Hematopoietic multipotent progenitor cell treated with erythropoietin and hydrocortisone succinate and interleukin-3 and kit ligand, for 8 days (in vitro differentiated cells): ENCODE results near the gene PIGL.
"Not testable (repeated sequence)": the region's sequence is repeated elsewhere in the genome, so short reads cannot be mapped to it uniquely, and the experiment has no call there.

Experiments used
- DNase-seq: peaks from one replicate; pipeline ENCODE4 v3.0.0-alpha.2; 2015

PIGL gene

DNA sequence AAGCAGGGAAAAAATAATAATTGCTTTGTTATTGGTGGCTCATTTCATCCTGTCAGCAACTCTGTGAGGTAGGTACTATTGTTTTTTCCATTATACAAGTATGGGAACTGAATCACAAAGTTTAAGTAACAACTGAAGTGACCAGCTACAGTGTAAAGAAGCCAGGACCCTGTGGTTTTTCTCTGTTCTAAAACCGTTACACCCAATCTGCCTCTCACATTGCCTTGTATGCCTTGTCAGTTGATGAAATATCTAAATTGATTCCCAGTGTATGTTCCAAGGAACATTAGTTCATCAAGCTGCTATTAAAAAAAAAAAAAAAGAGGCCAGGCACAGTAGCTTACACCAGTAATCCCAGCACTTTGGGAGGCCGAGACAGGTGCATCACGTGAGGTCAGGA, 5.4 kb downstream of the PIGL start:
- DNase-seq: no peak

DNA sequence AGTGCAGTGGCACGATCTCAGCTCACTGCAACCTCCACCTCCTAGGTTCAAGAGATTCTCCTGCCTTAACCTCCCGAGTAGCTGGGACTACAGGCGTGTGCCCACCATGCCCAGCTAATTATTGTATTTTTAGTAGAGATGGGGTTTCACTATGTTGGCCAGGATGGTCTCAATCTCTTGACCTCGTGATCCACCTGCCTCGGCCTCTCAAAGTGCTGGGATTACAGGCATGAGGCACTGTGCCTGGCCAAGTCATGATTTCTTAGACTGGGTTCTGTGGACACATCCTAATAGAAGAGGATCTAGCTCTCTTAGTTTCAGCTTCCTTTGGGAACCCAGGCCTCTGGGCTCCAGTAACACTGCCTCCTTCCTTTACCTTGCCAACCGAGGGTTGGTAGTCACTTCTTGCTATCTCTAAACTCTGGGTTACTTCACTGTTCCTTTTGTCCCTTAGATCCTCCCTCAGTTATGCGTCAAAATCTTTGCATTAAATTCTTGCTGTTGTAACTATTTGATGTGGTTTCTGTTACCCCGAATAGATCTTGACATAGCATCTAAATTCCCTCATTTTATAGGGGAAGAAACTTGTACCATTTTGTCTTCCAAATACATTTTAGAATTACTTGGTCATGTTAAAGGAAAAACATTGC, 13.0 kb downstream of the PIGL start:
- not testable (repeated sequence) for DNase-seq

DNA sequence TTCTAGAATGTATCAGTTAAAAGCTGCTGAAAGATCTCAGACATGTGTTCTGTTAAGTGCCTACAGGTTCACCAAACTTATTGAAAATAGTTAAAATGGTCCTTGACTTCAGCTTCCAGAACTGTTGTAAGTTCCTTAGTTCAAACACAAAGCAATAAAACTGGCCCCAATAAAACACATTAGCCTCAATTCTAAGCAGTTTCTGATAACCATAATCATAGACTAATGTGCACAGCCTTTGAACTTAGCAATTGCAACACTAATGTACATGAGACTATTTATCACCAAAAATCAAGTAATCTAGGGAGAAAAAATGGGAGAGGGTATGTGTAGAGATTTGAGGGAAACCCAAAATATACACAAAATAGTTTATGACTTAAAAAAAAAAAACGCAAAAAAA, 15.4 kb downstream of the PIGL start:
- DNase-seq: no peak

DNA sequence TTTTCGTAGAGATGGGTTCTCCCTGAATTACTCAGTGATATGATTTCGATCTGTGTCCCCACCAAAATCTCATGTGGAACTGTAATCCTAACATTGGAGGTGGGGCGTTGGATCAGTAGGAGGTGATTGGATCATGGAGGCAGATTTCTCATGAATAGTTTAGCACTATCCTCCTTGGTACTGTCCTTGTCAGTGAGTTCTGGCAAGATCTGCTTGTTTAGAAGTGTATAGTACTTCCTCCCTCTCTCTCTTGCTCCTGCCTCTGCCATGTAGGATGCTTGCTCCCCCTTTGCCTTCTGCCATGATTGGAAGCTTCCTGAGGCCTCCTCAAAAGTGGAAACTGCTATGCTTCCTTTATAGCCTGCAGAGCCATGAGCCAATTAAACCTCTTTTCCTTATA, 22.9 kb downstream of the PIGL start:
- DNase-seq: no peak

DNA sequence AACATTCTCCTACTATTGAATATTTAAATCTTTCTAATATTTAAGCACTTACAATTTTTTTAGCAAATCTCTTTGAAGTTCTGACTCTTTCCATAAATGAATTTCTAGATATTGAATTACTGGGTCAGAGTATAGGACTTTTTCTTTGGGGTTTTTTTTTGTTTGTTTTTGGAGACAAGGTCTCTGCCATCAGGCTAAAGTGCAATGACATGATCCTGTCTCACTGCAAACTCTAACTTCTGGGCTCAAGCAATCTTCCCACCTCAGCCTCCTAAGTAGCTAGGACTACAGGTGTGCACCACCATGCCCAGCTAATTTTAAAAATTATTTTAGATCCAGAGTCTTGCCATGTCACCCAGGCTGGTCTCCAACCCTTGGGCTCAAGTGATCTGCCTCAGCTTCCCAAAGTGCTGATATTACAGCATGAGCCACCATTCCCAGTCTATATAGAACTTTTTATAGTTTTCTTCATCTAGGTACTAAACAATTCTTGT, 24.9 kb downstream of the PIGL start:
- no peak for DNase-seq

DNA sequence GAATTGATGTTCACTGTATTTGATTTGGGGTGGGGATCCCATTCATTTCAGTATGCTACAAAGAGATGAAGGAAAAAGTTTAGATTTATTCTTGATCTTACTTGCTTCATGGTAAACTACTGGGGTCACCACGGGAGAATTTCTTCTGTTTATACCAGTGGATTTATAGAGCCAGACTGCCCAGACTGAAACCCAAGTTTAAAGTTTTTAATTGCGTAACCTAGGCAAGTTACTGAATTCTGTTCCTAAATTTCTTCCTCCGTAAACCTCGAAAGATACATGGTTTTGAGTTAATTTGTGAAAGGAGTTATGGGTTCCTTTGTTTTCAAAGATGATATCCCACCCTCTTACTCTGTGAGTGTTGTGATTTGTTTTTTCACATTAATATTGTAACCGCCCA, 26.4 kb downstream of the PIGL start:
- DNase-seq: no peak

DNA sequence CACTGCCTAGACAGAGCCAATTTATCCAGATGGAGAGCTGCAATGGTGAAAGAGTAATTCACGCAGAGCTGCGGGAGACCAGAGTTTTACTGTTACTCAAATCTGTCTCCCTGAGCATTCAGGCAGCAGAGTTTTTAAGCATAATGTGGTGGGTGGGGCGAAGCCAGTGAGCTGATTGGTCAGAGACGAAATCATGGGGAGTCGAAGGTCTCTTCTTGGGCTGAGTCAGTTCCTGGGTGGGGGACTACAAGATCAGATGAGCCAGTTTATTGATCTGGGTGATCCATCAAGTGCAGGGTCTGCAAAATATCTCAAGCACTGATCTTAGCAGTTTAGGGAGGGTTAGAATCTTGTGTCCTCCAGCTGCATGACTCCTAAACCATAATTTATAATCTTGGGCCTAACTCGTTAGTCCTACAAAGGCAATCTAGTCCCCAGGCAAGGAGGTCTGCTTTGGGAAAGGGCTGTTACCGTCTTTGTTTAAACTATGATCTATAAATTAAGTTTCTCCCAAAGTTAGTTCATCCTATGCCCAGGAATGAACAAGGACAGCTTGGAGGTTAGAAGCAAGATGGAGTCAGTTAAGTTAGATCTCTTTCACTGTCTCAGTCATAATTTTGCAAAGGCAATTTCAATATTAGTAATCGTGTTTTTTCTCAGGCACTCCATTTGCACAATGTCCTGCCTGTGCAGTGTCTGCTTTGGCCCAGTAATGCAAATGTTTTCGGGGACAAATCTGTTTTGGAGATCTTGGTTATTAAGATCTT, 27.0 kb downstream of the PIGL start:
- no peak for DNase-seq

DNA sequence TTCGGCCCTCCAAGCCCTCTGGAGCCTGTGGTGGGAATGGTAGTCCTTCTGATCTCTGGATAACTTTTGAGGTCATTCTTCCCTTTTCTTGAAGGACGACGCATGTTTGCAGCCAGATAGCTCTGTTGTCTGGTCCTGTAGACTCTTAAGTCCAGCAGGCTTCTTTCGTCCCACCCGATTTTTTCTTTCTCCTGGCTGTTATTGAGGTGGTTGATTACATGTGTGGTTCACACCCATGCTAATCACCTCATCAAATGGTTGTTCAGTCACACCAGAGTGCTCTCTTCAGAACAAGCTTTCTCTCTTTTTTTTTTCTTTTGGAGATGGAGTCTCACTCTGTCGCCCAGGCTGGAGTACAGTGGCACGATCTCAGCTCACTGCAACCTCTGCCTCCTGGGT, 30.6 kb downstream of the PIGL start:
- DNase-seq: no peak

DNA sequence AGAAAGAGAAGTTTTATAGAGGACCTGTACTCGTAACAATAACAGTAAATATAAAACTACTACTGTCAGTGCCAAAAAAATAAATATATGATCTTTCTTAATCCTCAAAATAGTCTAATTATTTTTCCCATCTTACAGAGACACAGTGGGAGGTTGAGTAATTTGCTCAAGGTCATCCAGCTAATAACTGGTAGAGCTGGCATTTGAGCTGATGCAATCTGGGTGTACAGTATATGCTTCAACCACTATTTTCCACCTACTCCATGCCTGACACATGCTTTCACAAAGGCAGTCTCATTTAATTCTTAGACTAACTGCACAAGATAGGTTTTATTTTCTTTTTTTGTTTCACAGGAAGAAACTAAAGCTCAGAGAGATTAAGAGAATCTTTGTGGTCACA, 33.6 kb downstream of the PIGL start:
- DNase-seq: no peak

DNA sequence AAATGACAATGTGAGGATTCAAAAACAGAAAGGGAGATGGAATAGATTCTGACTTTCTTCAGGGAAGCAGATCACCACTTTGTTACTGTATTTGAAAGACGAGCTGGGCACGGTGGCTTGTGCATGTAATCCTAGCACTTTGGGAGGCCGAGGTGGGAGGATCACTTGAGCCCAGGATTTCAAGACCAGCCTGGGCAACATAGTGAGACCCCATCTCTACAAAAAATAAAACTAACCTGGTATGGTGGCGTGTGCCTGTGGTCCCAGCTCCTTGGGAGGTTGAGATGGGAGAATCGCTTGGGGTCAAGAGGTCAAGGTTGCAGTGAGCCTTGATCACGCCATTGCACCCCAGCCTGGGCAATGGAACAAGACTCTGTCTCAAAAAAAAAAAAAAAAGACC, 34.0 kb downstream of the PIGL start:
- no peak for DNase-seq

DNA sequence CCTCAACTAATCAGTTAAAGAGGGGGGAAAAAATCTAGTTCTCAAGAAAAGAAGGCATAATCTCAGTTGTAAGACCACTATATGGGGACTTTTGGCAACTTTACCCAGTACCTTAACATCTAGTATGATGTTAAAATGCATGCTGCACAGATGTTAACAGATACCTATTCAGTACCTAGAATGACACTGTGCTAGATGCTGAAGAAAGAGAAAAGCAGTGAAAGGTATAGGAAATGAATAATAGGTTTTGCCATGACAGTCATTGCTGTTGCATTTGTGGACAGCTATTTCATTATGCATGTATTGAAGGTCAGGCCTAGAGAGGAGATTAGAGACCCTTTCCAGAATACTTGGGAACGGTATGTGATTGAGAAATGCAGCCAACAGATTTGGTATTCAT, 34.5 kb downstream of the PIGL start:
- DNase-seq: no peak

DNA sequence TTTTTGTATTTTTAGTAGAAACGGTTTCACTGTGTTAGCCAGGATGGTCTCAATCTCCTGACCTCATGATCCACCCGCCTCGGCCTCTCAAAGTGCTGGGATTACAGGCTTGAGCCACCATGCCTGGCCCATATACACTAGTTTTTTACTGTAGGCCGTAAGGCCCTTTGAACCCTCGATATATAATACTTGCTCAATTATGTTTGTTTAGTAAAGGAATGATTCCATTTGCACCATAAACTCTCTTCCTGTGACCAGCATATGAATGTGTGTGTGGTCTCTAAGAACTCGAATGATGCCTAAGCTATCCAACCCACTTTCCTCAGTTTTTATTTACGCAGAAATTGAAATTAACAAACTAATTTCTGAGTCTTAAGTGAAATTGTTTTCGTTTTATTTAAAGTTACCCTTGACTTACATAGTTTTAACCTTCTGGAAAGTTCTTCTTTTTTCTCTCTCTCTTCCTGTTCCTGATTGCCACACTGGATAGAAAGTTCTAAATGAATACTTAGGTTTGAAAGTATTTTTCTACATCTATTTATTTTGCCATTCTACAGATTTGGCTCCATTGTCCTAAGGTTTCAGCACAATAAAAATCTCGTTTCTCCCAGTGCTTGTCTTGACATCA, 37.9 kb downstream of the PIGL start:
- no peak for DNase-seq

DNA sequence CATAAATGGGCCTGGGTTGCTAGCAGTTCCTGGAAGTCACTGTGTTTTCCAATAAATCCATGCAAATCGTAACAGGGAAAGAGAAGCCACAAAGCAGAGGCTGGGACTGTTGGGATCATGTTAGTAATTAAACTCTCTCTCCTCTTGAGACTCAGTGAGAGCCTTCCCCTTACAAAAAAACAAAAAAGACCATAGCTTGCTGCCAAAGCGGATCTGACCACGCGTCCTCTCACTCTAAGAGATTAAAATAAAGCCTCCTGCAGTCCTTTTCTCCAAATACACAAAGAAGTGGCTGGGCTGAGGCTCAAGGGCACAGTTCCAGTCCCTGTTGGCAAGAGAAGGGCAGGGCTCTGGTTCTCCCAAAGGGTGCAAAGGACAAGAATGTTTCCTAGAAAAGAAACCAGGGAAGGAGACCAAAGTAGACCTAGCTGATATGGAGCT, 38.5 kb downstream of the PIGL start:
- no peak for DNase-seq

DNA sequence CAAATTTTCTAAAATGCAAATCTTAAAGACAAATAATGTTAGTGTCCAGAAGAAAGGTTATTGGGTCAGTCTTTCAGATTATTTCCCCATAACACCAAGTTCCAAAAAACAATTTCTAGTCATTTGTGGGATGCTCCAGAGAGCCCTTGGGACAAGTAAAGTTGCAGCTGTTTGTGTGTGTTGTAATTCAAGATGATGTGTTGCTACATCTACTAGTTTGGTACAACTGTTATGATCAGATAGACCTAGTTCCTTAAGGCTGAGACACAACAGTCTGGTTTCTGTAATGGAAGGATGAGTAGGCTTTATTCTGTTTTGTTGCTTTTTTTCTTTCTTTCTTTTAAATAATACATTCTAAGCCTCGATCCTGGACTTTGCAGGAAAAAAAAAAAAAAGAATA, 41.9 kb downstream of the PIGL start:
- DNase-seq: no peak

DNA sequence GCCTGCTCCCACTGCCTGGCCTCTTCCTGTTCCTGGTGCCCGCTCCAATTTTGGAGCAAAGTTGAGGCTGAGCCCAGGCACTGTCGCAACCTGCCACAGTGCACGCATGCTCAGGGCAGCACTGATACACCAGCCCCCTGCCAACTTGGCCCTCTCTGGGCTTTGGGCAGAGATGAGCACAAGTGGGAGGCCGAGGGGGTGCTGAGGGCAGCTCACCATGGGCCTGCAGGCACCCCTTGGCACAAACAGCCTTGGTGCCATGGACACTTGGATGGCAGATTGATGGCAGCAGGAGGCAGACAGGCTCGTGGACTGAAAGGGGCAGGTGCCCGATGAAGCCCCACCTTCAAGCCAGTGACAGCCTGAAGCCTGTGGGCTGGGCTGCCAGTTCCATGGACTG, 42.9 kb downstream of the PIGL start:
- DNase-seq: no peak

DNA sequence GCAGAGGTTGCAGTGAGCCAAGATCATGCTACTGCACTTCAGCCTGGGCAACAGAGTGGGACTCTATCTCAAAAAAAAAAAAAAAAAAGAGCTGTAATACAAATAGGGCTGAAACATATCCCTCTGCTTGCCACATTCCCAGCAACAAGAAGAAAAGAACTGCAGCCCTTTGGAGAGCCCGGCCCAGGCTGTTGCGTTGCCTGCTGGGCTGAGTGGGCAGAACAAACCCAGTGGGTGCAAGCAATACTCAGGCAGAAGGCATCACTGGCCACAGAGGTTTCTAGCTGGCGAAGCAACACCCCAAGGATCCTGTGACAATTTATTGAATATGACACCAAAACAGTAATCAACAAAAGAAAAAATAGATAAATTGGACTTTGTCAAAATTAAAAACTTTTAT, 44.0 kb downstream of the PIGL start:
- no peak for DNase-seq

DNA sequence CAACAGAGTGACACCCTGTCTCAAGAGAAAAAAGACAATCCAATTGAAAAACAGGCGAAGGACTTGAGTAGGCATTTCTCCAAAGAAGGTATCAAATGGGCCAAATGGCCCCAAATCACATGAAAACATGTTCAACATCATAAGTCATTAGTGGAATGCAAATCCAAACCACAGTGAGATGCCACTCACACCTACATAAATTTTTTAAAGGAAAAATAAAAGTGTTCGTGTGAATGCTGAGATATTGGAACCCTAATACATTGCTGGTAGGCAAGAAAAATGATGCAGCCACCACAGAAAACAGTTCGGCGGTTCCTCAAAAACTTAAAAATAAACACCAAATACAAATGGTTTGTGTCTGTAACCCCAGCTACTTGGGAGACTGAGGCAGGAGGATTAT, 45.2 kb downstream of the PIGL start:
- DNase-seq: no peak

DNA sequence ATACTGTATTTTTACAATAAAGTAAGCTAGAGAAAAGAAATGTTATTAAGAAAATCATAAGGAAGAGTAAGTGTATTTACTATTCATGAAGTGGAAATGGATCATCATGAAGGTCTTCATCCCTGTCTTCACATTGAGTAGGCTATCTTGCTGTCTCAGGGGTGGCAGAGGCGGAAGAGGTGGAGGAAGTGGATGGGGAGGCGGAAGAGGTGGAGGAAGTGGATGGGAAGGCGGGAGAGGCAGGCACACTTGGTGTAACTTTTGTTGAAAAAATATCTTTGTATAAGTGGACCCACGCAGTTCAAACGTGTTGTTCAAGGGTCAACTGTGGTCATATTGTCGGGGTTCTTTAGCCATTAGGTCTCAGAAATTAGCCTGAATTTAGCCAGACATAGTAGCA, 50.2 kb downstream of the PIGL start:
- no peak for DNase-seq

DNA sequence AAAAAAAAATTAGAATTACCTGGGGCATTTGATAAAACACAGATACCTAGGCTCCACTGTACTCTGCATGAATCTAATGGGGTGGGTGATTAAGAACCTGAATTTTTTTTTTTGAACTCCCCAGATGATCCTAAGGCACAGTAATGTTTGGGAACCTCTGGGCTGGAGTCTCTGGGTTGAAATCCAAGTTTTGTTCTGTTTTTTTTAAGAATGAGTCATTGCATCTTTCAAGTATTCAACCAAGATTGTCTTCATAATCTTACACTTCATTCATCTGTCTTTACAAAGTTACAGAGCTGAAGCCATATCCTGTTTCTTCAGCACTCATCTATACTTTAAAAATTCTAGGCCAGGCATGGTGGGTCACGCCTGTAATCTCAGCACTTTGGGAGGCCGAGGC, 52.6 kb downstream of the PIGL start:
- DNase-seq: no peak

DNA sequence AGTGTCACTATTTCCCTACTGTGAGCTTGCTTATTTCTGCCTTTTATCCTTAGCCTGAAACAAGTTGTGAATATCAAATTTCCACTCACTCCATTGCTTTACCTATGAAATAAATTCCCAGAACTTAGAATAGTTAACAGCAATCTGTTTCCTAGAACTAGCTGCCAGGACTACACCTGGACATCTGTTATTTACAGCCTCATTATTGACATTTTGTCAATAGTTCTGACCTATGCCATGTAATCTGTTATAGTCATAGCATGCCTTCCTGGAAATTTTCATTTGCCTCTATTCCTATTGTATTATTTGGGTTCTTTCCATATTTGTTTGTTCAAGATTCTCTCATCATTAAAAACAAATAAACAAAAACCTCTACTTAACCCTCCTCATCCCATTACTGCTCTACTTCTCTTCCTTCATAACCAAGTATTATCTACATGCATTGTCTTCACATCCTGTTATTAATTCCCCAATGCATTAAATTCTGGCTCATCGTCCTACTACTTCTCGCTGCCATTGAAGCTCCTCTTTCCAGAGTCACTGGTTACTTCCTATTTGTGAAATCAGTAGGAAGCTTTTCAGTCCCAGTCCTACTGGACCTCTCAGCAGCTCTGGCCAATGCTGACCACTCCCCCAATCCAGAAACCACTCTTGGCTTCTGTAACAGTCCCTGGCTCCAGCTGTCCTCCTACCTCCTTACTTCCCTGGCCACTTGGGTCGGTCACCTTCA, 55.3 kb downstream of the PIGL start:
- DNase-seq: no peak

DNA sequence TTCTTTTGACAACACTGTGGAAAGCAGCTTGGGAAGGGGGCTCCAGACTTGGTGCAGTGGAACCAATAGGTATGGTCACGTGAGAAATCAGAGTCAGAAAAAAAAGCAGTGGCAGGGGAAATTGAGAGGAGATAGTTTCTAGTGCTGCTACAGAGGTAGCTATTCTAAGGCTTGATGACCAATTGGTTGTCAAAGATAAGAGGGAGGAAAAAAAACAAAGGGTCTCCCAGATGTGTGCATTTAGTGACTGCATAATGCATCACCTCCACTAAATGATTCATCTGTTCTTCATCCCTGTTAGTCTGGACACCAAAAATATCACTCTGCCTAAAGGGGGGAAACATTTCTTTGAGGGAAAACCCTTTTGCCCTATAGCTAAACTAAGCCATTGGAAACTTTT, 56.5 kb downstream of the PIGL start:
- no peak for DNase-seq

DNA sequence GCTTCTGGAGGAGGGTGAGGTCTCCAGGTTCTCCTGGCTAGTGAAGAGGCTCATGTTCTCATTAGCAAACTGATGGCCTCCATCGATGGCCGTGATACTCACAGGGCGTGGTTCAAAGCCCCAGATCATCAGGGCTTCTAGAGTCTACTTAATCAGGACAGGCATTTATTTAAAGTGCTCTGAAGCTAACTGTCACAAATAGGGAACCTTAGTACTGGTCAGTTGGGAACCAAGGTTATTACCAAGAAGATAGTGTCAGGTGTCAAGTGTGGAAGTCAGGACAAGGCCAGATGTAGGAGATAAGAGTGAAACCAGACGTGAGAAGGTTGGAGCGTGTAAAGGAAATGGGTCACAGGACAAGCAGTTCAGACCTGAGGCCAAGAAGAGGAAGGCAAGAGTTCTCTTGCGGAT, 56.9 kb downstream of the PIGL start:
- no peak for DNase-seq

DNA sequence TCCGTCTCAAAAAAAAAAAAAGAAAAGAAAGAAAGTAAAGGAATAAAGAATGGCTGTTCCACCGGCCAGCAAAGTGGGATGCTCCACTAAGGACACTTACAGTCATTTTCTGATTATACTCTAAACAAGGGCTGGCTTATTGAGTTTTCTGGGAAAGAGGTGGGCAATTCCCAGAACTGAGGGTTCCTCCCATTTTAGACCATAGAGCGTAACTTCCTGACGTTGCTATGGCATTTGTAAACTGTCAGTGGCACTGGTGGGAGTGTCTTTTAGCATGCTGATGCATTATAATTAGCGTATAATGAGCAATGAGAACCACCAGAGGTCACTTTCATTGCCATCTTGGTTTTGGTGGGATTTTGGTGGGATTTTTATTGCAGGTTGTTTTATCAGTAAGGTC, 58.0 kb downstream of the PIGL start:
- DNase-seq: peak; percentile 65

DNA sequence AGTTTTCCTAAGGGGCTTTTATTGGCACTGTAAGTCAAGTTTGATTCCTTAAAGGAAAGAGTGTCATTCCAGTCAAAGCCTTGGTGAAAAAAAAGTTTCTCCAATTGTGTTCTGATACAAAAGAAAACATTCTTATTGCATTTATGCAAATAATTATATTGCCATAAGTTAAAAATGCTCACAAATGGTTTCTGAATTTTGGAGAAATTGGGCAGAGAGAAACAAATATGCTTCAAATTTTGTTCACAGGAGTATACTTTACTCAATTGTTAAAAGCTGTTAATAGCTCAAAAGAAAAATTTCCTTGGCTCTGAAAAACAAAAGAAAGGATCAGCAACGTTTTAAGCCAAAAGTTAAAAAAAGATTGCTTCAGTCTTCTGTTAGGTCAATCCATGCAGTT, 60.2 kb downstream of the PIGL start:
- DNase-seq: no peak
